HepG2 (cell line): ENCODE data around the gene FXYD4. TPM values are rescaled to one million over a fixed set of nuclear protein-coding genes. Genes with fewer than 3 reads are reported as not detected.

ENCODE experiments used
- CHCHD3 ChIP-seq: sonication (generic); formaldehyde crosslinking; IDR thresholded peaks from 2 replicates; pipeline ENCODE4 v1.8.0; 2022; ENCODE audit warnings: mild to moderate bottlenecking, missing genetic modification reagents, moderate library complexity
- HDAC6 ChIP-seq: fragments of 200-600 bp; sonication (generic); IDR thresholded peaks from 2 replicates; pipeline ENCODE4 v1.7.0; 2017; ENCODE audit warnings: mild to moderate bottlenecking, antibody characterized with exemption, low read length, low read depth
- HNRNPL ChIP-seq: fragments of 200-400 bp; formaldehyde crosslinking; IDR thresholded peaks from 2 replicates; pipeline ENCODE4 v1.6.1; 2017; ENCODE audit warnings: mild to moderate bottlenecking, low read depth, low read length
- KDM3A ChIP-seq: IDR thresholded peaks from 2 replicates; pipeline ENCODE4 v1.6.1; 2018; ENCODE audit warnings: low read depth, missing compliant biosample characterization
- MYC ChIP-seq: sonication (generic); formaldehyde crosslinking; IDR thresholded peaks from 2 replicates; pipeline ENCODE4 v1.9.0; 2021; ENCODE audit warnings: missing genetic modification reagents, borderline replicate concordance
- NONO ChIP-seq, 2 experiments: fragments of 450-650 bp in 1 of 2; sonication (generic) in 1 of 2; formaldehyde crosslinking in 1 of 2; IDR thresholded peaks in 1 of 2; conservative IDR thresholded peaks in 1 of 2; 2 replicates each; pipeline versions ENCODE4 v1.6.1 to v1.8.0; 2017 to 2022; ENCODE audit warnings: mild to moderate bottlenecking in 1 of 2, missing genetic modification reagents in 1 of 2, moderate library complexity in 1 of 2
- RAD51 ChIP-seq: fragments of 450-650 bp; IDR thresholded peaks from 2 replicates; pipeline ENCODE4 v1.6.1; 2016; ENCODE audit warnings: borderline replicate concordance
- REPIN1 ChIP-seq: sonication (generic); formaldehyde crosslinking; IDR thresholded peaks from 2 replicates; pipeline ENCODE4 v1.8.0; 2022; ENCODE audit warnings: missing genetic modification reagents, low read depth, mild to moderate bottlenecking, borderline replicate concordance
- TOPORS ChIP-seq: sonication (generic); formaldehyde crosslinking; IDR thresholded peaks from 2 replicates; pipeline ENCODE4 v1.8.0; 2023; ENCODE audit warnings: mild to moderate bottlenecking, missing genetic modification reagents
- ZNF263 ChIP-seq: sonication (generic); formaldehyde crosslinking; IDR thresholded peaks from 2 replicates; pipeline ENCODE4 v1.4.0; 2020; ENCODE audit warnings: missing genetic modification reagents
- ZNF296 ChIP-seq: sonication (generic); formaldehyde crosslinking; conservative IDR thresholded peaks from 2 replicates; pipeline ENCODE4 v1.5.0; 2020; ENCODE audit warnings: mild to moderate bottlenecking, missing genetic modification reagents
- ZNF678 ChIP-seq: sonication (generic); formaldehyde crosslinking; IDR thresholded peaks from 2 replicates; pipeline ENCODE4 v1.4.0; 2020; ENCODE audit warnings: mild to moderate bottlenecking, missing genetic modification reagents
- ZNF7 ChIP-seq: IDR thresholded peaks from 2 replicates; pipeline ENCODE4 v1.6.1; 2016; ENCODE audit warnings: missing biosample characterization, missing genetic modification reagents
- ZNF768 ChIP-seq: sonication (generic); formaldehyde crosslinking; IDR thresholded peaks from 2 replicates; pipeline ENCODE4 v1.4.0; 2020; ENCODE audit warnings: missing genetic modification reagents
- ZNF83 ChIP-seq: sonication (generic); formaldehyde crosslinking; IDR thresholded peaks from 2 replicates; pipeline ENCODE4 v1.4.0; 2020; ENCODE audit warnings: missing genetic modification reagents, mild to moderate bottlenecking, borderline replicate concordance
- polyA plus RNA-seq, 8 experiments: library from polyadenylated mRNA; depleted of rRNA in 3 of 8; stranded (reverse) in 7 of 8; unstranded in 1 of 8; fragments of >200 nt; fragmentation: Illumina TruSeq in 4 of 8; extraction: Trizol in 4 of 8; gene quantifications; 2 replicates each; pipeline versions ENCODE4 v1.2.1 to v1.2.3, GENCODE V29; 2011 to 2016; ENCODE audit warnings: low read depth in 4 of 8, missing spikeins in 1 of 8, mixed read lengths in 1 of 8; ENCODE audit not compliant: insufficient read depth in 1 of 8
- total RNA-seq, 5 experiments: library from RNA; depleted of rRNA; stranded (reverse); fragments of >200 nt; fragmentation: Illumina TruSeq; extraction: Trizol; gene quantifications; 2 replicates each; pipeline ENCODE4 v1.2.3, GENCODE V29; 2016; ENCODE audit warnings: low read depth in 1 of 5
- TF ChIP-seq, protein P1 (sequence below): IDR thresholded peaks from 2 replicates; pipeline ENCODE4 v1.6.1; 2018; ENCODE audit warnings: missing genetic modification reagents, mild to moderate bottlenecking, missing compliant biosample characterization
- TF ChIP-seq, protein P2 (sequence below): sonication (generic); formaldehyde crosslinking; IDR thresholded peaks from 2 replicates; pipeline ENCODE4 v1.4.0; 2020; ENCODE audit warnings: missing genetic modification reagents
- TF ChIP-seq, protein P3 (sequence below): sonication (generic); formaldehyde crosslinking; IDR thresholded peaks from 2 replicates; pipeline ENCODE4 v1.4.0; 2020; ENCODE audit warnings: mild to moderate bottlenecking, missing genetic modification reagents
- TF ChIP-seq, protein P4 (sequence below): sonication (generic); formaldehyde crosslinking; conservative IDR thresholded peaks from 2 replicates; pipeline ENCODE4 v1.4.0; 2020; ENCODE audit warnings: missing genetic modification reagents

FXYD4 gene
- total and polyA plus RNA-seq, 2 of the 13 experiments (the other 11 are each of a cell fraction or from before 2014, with no cell fraction given), result not detected

DNA sequence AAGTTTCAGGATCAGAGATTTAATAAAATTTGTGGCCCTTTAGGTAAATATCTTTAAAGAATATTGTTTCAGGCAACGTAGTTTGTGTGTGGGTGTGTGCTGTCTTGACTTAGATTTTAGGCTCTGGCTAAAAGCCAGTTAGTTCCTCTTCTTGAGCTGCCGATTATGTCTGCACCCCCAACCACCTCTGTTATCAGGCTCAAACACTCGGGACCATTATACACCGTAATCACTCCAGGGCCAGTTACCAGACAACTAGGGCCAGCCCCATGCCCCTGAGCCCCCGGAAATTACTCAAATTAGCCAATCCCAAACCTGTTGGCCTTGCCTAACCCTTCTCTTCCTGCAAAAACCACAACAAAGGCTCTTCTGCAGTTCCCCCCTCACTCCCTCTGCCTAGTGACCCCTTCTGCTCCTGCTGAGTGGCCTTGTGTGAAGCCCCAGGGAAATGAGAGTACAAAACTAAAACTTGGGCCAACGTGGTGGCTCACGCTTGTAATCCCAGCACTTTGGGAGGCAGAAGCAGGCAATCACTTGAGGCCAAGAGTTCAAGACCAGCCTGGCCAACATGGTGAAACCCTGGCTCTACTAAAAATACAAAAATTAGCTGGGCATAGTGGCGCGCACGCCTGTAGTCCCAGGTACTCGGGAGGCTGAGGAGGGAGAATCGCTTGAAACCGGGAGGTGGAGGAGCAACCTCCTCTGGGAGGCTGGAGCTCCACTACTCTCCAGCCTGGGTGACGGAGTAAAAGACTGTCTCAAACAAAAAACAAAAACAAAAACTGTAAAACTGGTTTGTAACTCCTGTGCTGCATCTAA lies 46.7 kb downstream of the FXYD4 start (continued):
- TF ChIP-seq NONO (IDR thresholded peaks at IDR 0.05) (no peak), NONO (CRISPR knock-in tag; conservative IDR thresholded peaks at IDR 0.05) (0 out of 2 replicates have a peak, but pooled peaks have one; percentile 31), HNRNPL (no peak), CHCHD3 (CRISPR knock-in tag) (no peak), ZNF83 (no peak), REPIN1 (CRISPR knock-in tag) (0 out of 2 replicates have a peak, but pooled peaks have one; percentile 38), ZNF296 (CRISPR knock-in tag) (no peak), MYC (CRISPR knock-in tag) (peak; percentile 17; the same call in 1 of the 2 replicates), ZNF263 (no peak), ZNF7 (CRISPR knock-in tag) (no peak), ZNF768 (CRISPR knock-in tag) (no peak), RAD51 (no peak), HDAC6 (no peak), TOPORS (CRISPR knock-in tag) (no peak), KDM3A (CRISPR knock-in tag) (no peak), ZNF678 (no peak)
- TF ChIP-seq, protein P1, sequence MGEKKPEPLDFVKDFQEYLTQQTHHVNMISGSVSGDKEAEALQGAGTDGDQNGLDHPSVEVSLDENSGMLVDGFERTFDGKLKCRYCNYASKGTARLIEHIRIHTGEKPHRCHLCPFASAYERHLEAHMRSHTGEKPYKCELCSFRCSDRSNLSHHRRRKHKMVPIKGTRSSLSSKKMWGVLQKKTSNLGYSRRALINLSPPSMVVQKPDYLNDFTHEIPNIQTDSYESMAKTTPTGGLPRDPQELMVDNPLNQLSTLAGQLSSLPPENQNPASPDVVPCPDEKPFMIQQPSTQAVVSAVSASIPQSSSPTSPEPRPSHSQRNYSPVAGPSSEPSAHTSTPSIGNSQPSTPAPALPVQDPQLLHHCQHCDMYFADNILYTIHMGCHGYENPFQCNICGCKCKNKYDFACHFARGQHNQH (CRISPR knock-in tag), result 0 out of 2 replicates have a peak, but pooled peaks have one; percentile 36
- TF ChIP-seq, protein P2, sequence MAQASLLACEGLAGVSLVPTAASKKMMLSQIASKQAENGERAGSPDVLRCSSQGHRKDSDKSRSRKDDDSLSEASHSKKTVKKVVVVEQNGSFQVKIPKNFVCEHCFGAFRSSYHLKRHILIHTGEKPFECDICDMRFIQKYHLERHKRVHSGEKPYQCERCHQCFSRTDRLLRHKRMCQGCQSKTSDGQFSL (CRISPR knock-in tag), result no peak
- TF ChIP-seq, protein P3, sequence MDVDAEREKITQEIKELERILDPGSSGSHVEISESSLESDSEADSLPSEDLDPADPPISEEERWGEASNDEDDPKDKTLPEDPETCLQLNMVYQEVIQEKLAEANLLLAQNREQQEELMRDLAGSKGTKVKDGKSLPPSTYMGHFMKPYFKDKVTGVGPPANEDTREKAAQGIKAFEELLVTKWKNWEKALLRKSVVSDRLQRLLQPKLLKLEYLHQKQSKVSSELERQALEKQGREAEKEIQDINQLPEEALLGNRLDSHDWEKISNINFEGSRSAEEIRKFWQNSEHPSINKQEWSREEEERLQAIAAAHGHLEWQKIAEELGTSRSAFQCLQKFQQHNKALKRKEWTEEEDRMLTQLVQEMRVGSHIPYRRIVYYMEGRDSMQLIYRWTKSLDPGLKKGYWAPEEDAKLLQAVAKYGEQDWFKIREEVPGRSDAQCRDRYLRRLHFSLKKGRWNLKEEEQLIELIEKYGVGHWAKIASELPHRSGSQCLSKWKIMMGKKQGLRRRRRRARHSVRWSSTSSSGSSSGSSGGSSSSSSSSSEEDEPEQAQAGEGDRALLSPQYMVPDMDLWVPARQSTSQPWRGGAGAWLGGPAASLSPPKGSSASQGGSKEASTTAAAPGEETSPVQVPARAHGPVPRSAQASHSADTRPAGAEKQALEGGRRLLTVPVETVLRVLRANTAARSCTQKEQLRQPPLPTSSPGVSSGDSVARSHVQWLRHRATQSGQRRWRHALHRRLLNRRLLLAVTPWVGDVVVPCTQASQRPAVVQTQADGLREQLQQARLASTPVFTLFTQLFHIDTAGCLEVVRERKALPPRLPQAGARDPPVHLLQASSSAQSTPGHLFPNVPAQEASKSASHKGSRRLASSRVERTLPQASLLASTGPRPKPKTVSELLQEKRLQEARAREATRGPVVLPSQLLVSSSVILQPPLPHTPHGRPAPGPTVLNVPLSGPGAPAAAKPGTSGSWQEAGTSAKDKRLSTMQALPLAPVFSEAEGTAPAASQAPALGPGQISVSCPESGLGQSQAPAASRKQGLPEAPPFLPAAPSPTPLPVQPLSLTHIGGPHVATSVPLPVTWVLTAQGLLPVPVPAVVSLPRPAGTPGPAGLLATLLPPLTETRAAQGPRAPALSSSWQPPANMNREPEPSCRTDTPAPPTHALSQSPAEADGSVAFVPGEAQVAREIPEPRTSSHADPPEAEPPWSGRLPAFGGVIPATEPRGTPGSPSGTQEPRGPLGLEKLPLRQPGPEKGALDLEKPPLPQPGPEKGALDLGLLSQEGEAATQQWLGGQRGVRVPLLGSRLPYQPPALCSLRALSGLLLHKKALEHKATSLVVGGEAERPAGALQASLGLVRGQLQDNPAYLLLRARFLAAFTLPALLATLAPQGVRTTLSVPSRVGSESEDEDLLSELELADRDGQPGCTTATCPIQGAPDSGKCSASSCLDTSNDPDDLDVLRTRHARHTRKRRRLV (CRISPR knock-in tag), result no peak
- TF ChIP-seq, protein P4, sequence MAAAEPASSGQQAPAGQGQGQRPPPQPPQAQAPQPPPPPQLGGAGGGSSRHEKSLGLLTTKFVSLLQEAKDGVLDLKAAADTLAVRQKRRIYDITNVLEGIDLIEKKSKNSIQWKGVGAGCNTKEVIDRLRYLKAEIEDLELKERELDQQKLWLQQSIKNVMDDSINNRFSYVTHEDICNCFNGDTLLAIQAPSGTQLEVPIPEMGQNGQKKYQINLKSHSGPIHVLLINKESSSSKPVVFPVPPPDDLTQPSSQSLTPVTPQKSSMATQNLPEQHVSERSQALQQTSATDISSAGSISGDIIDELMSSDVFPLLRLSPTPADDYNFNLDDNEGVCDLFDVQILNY, result no peak
